ENCODE results near the gene USP49.

DNA sequence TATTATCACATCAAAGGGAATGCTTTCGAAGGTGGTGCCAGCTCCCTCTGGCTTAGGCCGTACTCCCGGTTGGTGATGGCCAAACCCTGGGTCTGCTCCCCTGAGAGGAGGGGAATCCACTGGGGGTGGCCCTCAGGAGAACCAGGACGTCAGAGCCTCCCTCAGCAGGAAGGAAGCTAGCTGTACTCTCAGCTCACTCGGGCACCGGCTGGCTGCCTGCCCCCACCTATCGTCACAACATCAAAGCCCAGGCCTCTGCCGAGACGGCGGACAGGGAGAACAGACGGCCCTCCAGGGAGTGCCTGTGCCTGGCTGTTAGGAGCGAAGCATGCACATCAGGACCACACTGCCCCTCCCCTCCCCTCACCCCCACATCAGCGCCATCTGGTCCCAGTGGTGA lies 138.8 kb downstream of the USP49 start:
- TF ChIP-seq ZNF274 (IDR thresholded peaks at IDR 0.05; ENCODE audit: low read depth, low read length): no peak
- TF ChIP-seq POLR2AphosphoS5 (IDR thresholded peaks at IDR 0.05; ENCODE audit: low read depth, low read length): no peak
- TF ChIP-seq, protein P1, sequence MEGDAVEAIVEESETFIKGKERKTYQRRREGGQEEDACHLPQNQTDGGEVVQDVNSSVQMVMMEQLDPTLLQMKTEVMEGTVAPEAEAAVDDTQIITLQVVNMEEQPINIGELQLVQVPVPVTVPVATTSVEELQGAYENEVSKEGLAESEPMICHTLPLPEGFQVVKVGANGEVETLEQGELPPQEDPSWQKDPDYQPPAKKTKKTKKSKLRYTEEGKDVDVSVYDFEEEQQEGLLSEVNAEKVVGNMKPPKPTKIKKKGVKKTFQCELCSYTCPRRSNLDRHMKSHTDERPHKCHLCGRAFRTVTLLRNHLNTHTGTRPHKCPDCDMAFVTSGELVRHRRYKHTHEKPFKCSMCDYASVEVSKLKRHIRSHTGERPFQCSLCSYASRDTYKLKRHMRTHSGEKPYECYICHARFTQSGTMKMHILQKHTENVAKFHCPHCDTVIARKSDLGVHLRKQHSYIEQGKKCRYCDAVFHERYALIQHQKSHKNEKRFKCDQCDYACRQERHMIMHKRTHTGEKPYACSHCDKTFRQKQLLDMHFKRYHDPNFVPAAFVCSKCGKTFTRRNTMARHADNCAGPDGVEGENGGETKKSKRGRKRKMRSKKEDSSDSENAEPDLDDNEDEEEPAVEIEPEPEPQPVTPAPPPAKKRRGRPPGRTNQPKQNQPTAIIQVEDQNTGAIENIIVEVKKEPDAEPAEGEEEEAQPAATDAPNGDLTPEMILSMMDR (IDR thresholded peaks at IDR 0.05 in 2 of 3, conservative IDR thresholded peaks at IDR 0.05 in 1 of 3; ENCODE audit: borderline replicate concordance in 1 of 3, insufficient read depth in 1 of 3, low read depth in 2 of 3, low read length in 2 of 3): no peak
- TF ChIP-seq EGR1 (IDR thresholded peaks at IDR 0.05; ENCODE audit: low read depth): no peak
- TF ChIP-seq ELF1 (IDR thresholded peaks at IDR 0.05; ENCODE audit: borderline replicate concordance, low read depth): no peak
- TF ChIP-seq ZFX (IDR thresholded peaks at IDR 0.05): no peak
- no peak for TF ChIP-seq EZH2 (IDR thresholded peaks at IDR 0.05)
- no peak for TF ChIP-seq SP1 (IDR thresholded peaks at IDR 0.05; ENCODE audit: low read depth)
- TF ChIP-seq FOSL1 (IDR thresholded peaks at IDR 0.05; ENCODE audit: low read depth): no peak
- no peak for TF ChIP-seq SIN3A (IDR thresholded peaks at IDR 0.05; ENCODE audit: low read depth)
- TF ChIP-seq RAD21 (IDR thresholded peaks at IDR 0.05; ENCODE audit: low read depth): no peak
- TF ChIP-seq, protein P2, sequence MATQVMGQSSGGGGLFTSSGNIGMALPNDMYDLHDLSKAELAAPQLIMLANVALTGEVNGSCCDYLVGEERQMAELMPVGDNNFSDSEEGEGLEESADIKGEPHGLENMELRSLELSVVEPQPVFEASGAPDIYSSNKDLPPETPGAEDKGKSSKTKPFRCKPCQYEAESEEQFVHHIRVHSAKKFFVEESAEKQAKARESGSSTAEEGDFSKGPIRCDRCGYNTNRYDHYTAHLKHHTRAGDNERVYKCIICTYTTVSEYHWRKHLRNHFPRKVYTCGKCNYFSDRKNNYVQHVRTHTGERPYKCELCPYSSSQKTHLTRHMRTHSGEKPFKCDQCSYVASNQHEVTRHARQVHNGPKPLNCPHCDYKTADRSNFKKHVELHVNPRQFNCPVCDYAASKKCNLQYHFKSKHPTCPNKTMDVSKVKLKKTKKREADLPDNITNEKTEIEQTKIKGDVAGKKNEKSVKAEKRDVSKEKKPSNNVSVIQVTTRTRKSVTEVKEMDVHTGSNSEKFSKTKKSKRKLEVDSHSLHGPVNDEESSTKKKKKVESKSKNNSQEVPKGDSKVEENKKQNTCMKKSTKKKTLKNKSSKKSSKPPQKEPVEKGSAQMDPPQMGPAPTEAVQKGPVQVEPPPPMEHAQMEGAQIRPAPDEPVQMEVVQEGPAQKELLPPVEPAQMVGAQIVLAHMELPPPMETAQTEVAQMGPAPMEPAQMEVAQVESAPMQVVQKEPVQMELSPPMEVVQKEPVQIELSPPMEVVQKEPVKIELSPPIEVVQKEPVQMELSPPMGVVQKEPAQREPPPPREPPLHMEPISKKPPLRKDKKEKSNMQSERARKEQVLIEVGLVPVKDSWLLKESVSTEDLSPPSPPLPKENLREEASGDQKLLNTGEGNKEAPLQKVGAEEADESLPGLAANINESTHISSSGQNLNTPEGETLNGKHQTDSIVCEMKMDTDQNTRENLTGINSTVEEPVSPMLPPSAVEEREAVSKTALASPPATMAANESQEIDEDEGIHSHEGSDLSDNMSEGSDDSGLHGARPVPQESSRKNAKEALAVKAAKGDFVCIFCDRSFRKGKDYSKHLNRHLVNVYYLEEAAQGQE (IDR thresholded peaks at IDR 0.05; ENCODE audit: low read depth): no peak
- TF ChIP-seq CEBPB (IDR thresholded peaks at IDR 0.05; ENCODE audit: low read depth): no peak

Data from HCT116 (cell line).